ENCODE measurements around the gene SLFNL1. TPM values are rescaled to one million over a fixed set of nuclear protein-coding genes. Genes with fewer than 3 reads are reported as not detected.
A peak's percentile ranks its signal among the peaks of the same experiment; 100 is the strongest.

SLFNL1 gene
- total RNA-seq, 2 donors from 2014 or later, result 0.33 to 0.78 TPM

GRCh38 chr1:41046347-41046775, 24.8 kb upstream of the SLFNL1 start:
- intact Hi-C loops (cut with DNase I), result no loop called here
- H3K4me3 ChIP-seq, result no peak overlapping the region
- no peaks in the 10 kb centered on the region for H3K27me3 ChIP-seq
- H3K9me3 ChIP-seq, result no peaks in the 10 kb centered on the region
- peaks cover 6 to 9% of the 10 kb centered on the region in 2 donors for H3K36me3 ChIP-seq (replicated peaks in 1 of 2; ENCODE audit: insufficient read depth in 1 of 2, low read depth in 2 of 2)
- H3K27ac ChIP-seq, result peak overlapping the region; percentile 37 to 75 (median 62)
- peaks cover 31% of the 10 kb centered on the region for H3K4me1 ChIP-seq
- no peak for TF ChIP-seq POLR2A (IDR thresholded peaks at IDR 0.05)
- no peak for TF ChIP-seq CTCF (IDR thresholded peaks at IDR 0.05)
- ATAC-seq (peak; percentile 39), DNase-seq (peak in 3 of 4 donors; percentile 17 to 44 (median 24))
- 69 to 71% methylated on average over 10 of the region's 10 CpGs for WGBS, 2 donors

- 49 to 53% methylated on average over 5 of the region's 5 CpGs for WGBS, 2 donors
- peaks cover 31% of the 10 kb centered on the region for H3K4me1 ChIP-seq
- ATAC-seq, result peak; percentile 90
- no peak overlapping the region for H3K4me3 ChIP-seq
- DNase-seq, result peak; percentile 45 to 73 (median 64)
- H3K36me3 ChIP-seq (replicated peaks in 1 of 2; ENCODE audit: insufficient read depth in 1 of 2, low read depth in 2 of 2), result peaks cover 6% of the 10 kb centered on the region in 2 donors
- H3K27ac ChIP-seq, result peak overlapping the region; percentile 62 to 75 (median 65)
- H3K9me3 ChIP-seq, result no peaks in the 10 kb centered on the region
- TF ChIP-seq POLR2A (IDR thresholded peaks at IDR 0.05) (no peak), CTCF (IDR thresholded peaks at IDR 0.05) (no peak)
- intact Hi-C loops (cut with DNase I), result no loop called here
- no peaks in the 10 kb centered on the region for H3K27me3 ChIP-seq
These were observed 24.2 kb upstream of the SLFNL1 start for GRCh38 chr1:41045740-41046139.

GRCh38 chr1:41044187-41044586, 22.7 kb upstream of the SLFNL1 start:
- Histone ChIP-seq H3K27ac (peak overlapping the region in 2 of 4 donors; percentile 62 to 75), H3K36me3 (replicated peaks in 1 of 2; ENCODE audit: insufficient read depth in 1 of 2, low read depth in 2 of 2) (peaks cover 6 to 10% of the 10 kb centered on the region in 2 donors), H3K27me3 (no peaks in the 10 kb centered on the region), H3K9me3 (no peaks in the 10 kb centered on the region), H3K4me1 (peaks cover 31% of the 10 kb centered on the region), H3K4me3 (no peak overlapping the region)
- intact Hi-C loops (cut with DNase I), result no loop called here
- 52 to 56% methylated on average over 2 of the region's 2 CpGs for WGBS, 2 donors
- DNase-seq (no peak), ATAC-seq (no peak)
- no peak for TF ChIP-seq POLR2A (IDR thresholded peaks at IDR 0.05)
- TF ChIP-seq CTCF (IDR thresholded peaks at IDR 0.05), result no peak

- H3K9me3 ChIP-seq, result no peaks in the 10 kb centered on the region
- no peak overlapping the region for H3K27ac ChIP-seq
- ATAC-seq, result no peak
- DNase-seq, result no peak
- H3K36me3 ChIP-seq (replicated peaks in 1 of 2; ENCODE audit: insufficient read depth in 1 of 2, low read depth in 2 of 2), result peaks cover 0 to 9% of the 10 kb centered on the region in 2 donors
- no peak overlapping the region for H3K4me3 ChIP-seq
- 95 to 96% methylated on average over 3 of the region's 3 CpGs for WGBS, 2 donors
- intact Hi-C loops (cut with DNase I), result no loop called here
- TF ChIP-seq CTCF (IDR thresholded peaks at IDR 0.05) (no peak), POLR2A (IDR thresholded peaks at IDR 0.05) (no peak)
- H3K4me1 ChIP-seq, result peaks cover 25% of the 10 kb centered on the region
- H3K27me3 ChIP-seq, result no peaks in the 10 kb centered on the region
These were observed 20.2 kb upstream of the SLFNL1 start for GRCh38 chr1:41041614-41042270.

GRCh38 chr1:41038110-41038509, 16.6 kb upstream of the SLFNL1 start:
- Histone ChIP-seq H3K9me3 (no peaks in the 10 kb centered on the region), H3K27ac (no peak overlapping the region), H3K4me3 (no peak overlapping the region), H3K4me1 (no peaks in the 10 kb centered on the region), H3K36me3 (replicated peaks in 1 of 2; ENCODE audit: insufficient read depth in 1 of 2, low read depth in 2 of 2) (peaks cover 0 to 10% of the 10 kb centered on the region in 2 donors), H3K27me3 (no peaks in the 10 kb centered on the region)
- WGBS, 2 donors, result 93 to 94% methylated on average over 5 of the region's 5 CpGs
- intact Hi-C loops (cut with DNase I), result no loop called here
- DNase-seq (no peak), ATAC-seq (no peak)
- TF ChIP-seq POLR2A (IDR thresholded peaks at IDR 0.05), result no peak
- no peak for TF ChIP-seq CTCF (IDR thresholded peaks at IDR 0.05)
